Upper lobe of left lung (tissue), 4 donors: ENCODE results near the gene CADM1.

Source experiments
- POLR2A ChIP-seq, 4 donors: fragments of 450-650 bp; IDR thresholded peaks; one replicate each; pipeline ENCODE4 v1.5.1; 2016 to 2017; ENCODE audit warnings: antibody characterized with exemption in 4 of 4, mild to moderate bottlenecking in 2 of 4
- TF ChIP-seq, protein P1 (sequence below), 6 experiments: fragments of 450-650 bp in 4 of 6; fragments of 200-600 bp in 2 of 6; sonication (generic) in 2 of 6; IDR thresholded peaks; one replicate each; pipeline ENCODE4 v1.5.1; 2016 to 2019; ENCODE audit warnings: antibody characterized with exemption in 6 of 6

DNA sequence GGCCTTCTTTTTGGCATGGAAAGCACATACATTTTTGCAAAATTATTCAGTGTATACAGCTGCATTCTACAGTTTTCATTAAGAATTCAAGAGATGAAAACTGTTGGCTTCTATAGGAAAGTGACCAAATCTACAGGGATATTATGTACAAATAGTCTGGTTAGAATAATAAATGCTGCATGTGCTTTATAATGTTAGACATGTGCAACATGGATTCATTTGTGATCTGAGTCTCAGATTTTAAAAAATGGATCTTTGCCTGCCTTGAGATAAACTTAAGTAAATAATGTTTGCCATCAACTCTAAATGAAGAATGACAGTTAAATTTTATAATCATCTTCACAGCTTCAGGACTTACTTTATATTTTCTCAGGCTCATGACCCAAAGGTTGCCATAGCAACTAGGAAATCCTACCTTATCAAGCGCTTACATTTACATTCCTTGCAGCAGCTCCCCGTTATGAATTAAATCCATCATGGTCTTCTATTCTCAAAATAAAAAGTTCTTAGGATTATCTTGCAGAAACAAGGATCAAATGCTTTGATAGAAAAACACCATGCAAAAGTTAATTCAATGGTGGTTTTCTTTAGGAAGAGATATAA lies 200.2 kb downstream of the CADM1 start:
- TF ChIP-seq, protein P1, sequence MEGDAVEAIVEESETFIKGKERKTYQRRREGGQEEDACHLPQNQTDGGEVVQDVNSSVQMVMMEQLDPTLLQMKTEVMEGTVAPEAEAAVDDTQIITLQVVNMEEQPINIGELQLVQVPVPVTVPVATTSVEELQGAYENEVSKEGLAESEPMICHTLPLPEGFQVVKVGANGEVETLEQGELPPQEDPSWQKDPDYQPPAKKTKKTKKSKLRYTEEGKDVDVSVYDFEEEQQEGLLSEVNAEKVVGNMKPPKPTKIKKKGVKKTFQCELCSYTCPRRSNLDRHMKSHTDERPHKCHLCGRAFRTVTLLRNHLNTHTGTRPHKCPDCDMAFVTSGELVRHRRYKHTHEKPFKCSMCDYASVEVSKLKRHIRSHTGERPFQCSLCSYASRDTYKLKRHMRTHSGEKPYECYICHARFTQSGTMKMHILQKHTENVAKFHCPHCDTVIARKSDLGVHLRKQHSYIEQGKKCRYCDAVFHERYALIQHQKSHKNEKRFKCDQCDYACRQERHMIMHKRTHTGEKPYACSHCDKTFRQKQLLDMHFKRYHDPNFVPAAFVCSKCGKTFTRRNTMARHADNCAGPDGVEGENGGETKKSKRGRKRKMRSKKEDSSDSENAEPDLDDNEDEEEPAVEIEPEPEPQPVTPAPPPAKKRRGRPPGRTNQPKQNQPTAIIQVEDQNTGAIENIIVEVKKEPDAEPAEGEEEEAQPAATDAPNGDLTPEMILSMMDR (IDR thresholded peaks at IDR 0.05) = no peak
- TF ChIP-seq POLR2A (IDR thresholded peaks at IDR 0.05) = no peak
